Naive thymus-derived CD4-positive, alpha-beta T cell (primary cell): ENCODE data around the gene RNF169. TPM values are rescaled to one million over a fixed set of nuclear protein-coding genes. Genes with fewer than 3 reads are reported as not detected.
"Not testable (repeated sequence)": the region's sequence is repeated elsewhere in the genome, so short reads cannot be mapped to it uniquely, and the experiment has no call there.

Experiments used
- ATAC-seq: fragments of 150-1000 bp; cut with Tn5 transposase; 2 replicates; pipeline ENCODE4 v1.10.0; 2021; ENCODE audit warnings: mild to moderate bottlenecking, moderate library complexity
- CTCF ChIA-PET: fragments of 350-600 bp; sonication (Branson Sonifier 250); formaldehyde crosslinking; loops from one replicate; lab custom pipeline; 2021; ENCODE audit warnings: antibody characterized with exemption; lab: Charles Lee
- POLR2A ChIA-PET: fragments of 350-600 bp; sonication (Branson Sonifier 250); formaldehyde crosslinking; loops from one replicate; lab custom pipeline; 2021; ENCODE audit warnings: antibody characterized with exemption, inconsistent platforms; lab: Charles Lee
- DNase-seq, 9 donors: peaks; one replicate each; pipeline versions ENCODE4 v3.0.0 to v3.0.0-alpha.2; 2020 to 2022; ENCODE audit warnings: mixed read lengths in 1 of 9
- H3K27ac ChIP-seq: one replicate; pipeline ENCODE4 v1.7.0; 2013; ENCODE audit warnings: mild to moderate bottlenecking, low read depth, low read length, moderate library complexity
- H3K27me3 ChIP-seq, 2 donors: one replicate each; pipeline ENCODE4 v1.7.0; 2013; ENCODE audit warnings: low read length in 2 of 2, mild to moderate bottlenecking in 2 of 2, moderate library complexity in 2 of 2; ENCODE audit not compliant: control insufficient read depth in 2 of 2, insufficient read depth in 2 of 2
- H3K36me3 ChIP-seq, 3 experiments: 1 replicate in 2 of 3; 2 replicates in 1 of 3; pipeline ENCODE4 v1.7.0; 2013; ENCODE audit warnings: low read length in 3 of 3, mild to moderate bottlenecking in 3 of 3, moderate library complexity in 1 of 3; ENCODE audit not compliant: insufficient read depth in 3 of 3, control insufficient read depth in 2 of 3
- H3K4me1 ChIP-seq, 2 donors: one replicate each; pipeline ENCODE4 v1.7.0; 2013; ENCODE audit warnings: low read length in 2 of 2, mild to moderate bottlenecking in 2 of 2, moderate library complexity in 1 of 2; ENCODE audit not compliant: control insufficient read depth in 2 of 2, insufficient read depth in 2 of 2
- H3K4me3 ChIP-seq: 2 replicates; pipeline ENCODE4 v1.7.0; 2013; ENCODE audit warnings: mild to moderate bottlenecking, low read length
- H3K9me3 ChIP-seq, 3 experiments: 1 replicate in 2 of 3; 2 replicates in 1 of 3; pipeline ENCODE4 v1.7.0; 2013; ENCODE audit warnings: low read length in 3 of 3; ENCODE audit not compliant: control insufficient read depth in 2 of 3
- H3K27ac Mint-ChIP-seq, 9 donors: one replicate each; pipeline ENCODE4 v1.8.0; 2020 to 2022; ENCODE audit warnings: mixed read lengths in 9 of 9, mild to moderate bottlenecking in 8 of 9, moderate library complexity in 5 of 9, inconsistent platforms in 2 of 9
- H3K27me3 Mint-ChIP-seq, 5 donors: one replicate each; pipeline ENCODE4 v1.8.0; 2021 to 2022; ENCODE audit warnings: mixed read lengths in 5 of 5, mild to moderate bottlenecking in 1 of 5
- H3K36me3 Mint-ChIP-seq, 5 donors: one replicate each; pipeline ENCODE4 v1.8.0; 2020 to 2022; ENCODE audit warnings: mixed read lengths in 5 of 5, mild to moderate bottlenecking in 3 of 5, inconsistent platforms in 1 of 5
- H3K4me1 Mint-ChIP-seq, 7 donors: one replicate each; pipeline ENCODE4 v1.8.0; 2020 to 2022; ENCODE audit warnings: mixed read lengths in 7 of 7, mild to moderate bottlenecking in 3 of 7, inconsistent platforms in 1 of 7
- H3K4me3 Mint-ChIP-seq, 10 donors: one replicate each; pipeline ENCODE4 v1.8.0; 2020 to 2022; ENCODE audit warnings: mild to moderate bottlenecking in 10 of 10, mixed read lengths in 10 of 10, moderate library complexity in 6 of 10, inconsistent platforms in 2 of 10
- H3K9me3 Mint-ChIP-seq, 11 donors: one replicate each; pipeline ENCODE4 v1.8.0; 2020 to 2022; ENCODE audit warnings: mixed read lengths in 11 of 11, mild to moderate bottlenecking in 4 of 11, inconsistent platforms in 1 of 11, moderate library complexity in 1 of 11
- intact Hi-C, 2 donors: fragments of 100-400 bp; cut with micrococcal nuclease; formaldehyde crosslinking; loops; one replicate each; pipeline ENCODE4 v1.15.1; 2023
- polyA plus RNA-seq, 2 donors: library from polyadenylated mRNA; unstranded; fragments of 300-500 nt; fragmentation: Illumina TruSeq; gene quantifications; one replicate each; pipeline ENCODE4 v1.2.3, GENCODE V29; 2021
- total RNA-seq, 6 experiments: library from RNA in 5 of 6; stranded (reverse) in 5 of 6; gene quantifications; 1 replicate in 5 of 6; 2 replicates in 1 of 6; pipeline ENCODE4 v1.2.3 and lab custom pipeline; 2021 to 2026

Gene RNF169
- total and polyA plus RNA-seq, 7 experiments from 2014 or later = 1.1 to 25.5 (median 19.0) TPM

GRCh38 chr11:74820763-74821162 lies 72.1 kb downstream of the RNF169 start:
- peaks cover 0 to 47% (median 6%) of the 10 kb centered on the region in 3 experiments for H3K36me3 ChIP-seq

GRCh38 chr11:74822170-74822569 lies 73.5 kb downstream of the RNF169 start:
- H3K27me3 Mint-ChIP-seq = no peaks in the 10 kb centered on the region
- intact Hi-C loops = no loop called here
- peaks cover 0 to 54% (median 6%) of the 10 kb centered on the region in 3 experiments for H3K36me3 ChIP-seq
- peaks cover 0 to 13% of the 10 kb centered on the region in 2 donors for H3K4me1 ChIP-seq
- peaks cover 46 to 96% (median 83%) of the 10 kb centered on the region in 5 donors for H3K36me3 Mint-ChIP-seq
- DNase-seq (no peak), ATAC-seq (no peak)
- CTCF ChIA-PET = no interaction called here
- no peak overlapping the region for H3K27ac Mint-ChIP-seq
- H3K4me1 Mint-ChIP-seq = peaks cover 20 to 41% (median 27%) of the 10 kb centered on the region in 7 donors
- no peaks in the 10 kb centered on the region for H3K27me3 ChIP-seq
- peaks cover 0 to 23% (median 0%) of the 10 kb centered on the region in 3 experiments for H3K9me3 ChIP-seq
- no peak overlapping the region for H3K4me3 ChIP-seq
- H3K9me3 Mint-ChIP-seq = peaks cover 4 to 37% (median 22%) of the 10 kb centered on the region in 11 donors
- POLR2A ChIA-PET = no interaction called here
- H3K27ac ChIP-seq = no peak overlapping the region
- no peak overlapping the region for H3K4me3 Mint-ChIP-seq

More at GRCh38 chr11:74820763-74821162, 72.1 kb downstream of the RNF169 start:
- Mint-ChIP-seq H3K4me3 (no peak overlapping the region), H3K27me3 (no peaks in the 10 kb centered on the region), H3K27ac (peak overlapping the region in 1 of 9 donors; percentile 43), H3K4me1 (peaks cover 31 to 53% (median 34%) of the 10 kb centered on the region in 7 donors), H3K36me3 (peaks cover 56 to 96% (median 84%) of the 10 kb centered on the region in 5 donors), H3K9me3 (peaks cover 4 to 26% (median 18%) of the 10 kb centered on the region in 11 donors)
- H3K27me3 ChIP-seq = no peaks in the 10 kb centered on the region
- H3K4me1 ChIP-seq = peaks cover 0 to 13% of the 10 kb centered on the region in 2 donors
- ATAC-seq (no peak), DNase-seq (no peak)
- no peak overlapping the region for H3K4me3 ChIP-seq
- no peak overlapping the region for H3K27ac ChIP-seq
- ChIA-PET POLR2A (no interaction called here), CTCF (no interaction called here)
- H3K9me3 ChIP-seq = peaks cover 0 to 10% (median 0%) of the 10 kb centered on the region in 3 experiments
- intact Hi-C loops = no loop called here

DNA sequence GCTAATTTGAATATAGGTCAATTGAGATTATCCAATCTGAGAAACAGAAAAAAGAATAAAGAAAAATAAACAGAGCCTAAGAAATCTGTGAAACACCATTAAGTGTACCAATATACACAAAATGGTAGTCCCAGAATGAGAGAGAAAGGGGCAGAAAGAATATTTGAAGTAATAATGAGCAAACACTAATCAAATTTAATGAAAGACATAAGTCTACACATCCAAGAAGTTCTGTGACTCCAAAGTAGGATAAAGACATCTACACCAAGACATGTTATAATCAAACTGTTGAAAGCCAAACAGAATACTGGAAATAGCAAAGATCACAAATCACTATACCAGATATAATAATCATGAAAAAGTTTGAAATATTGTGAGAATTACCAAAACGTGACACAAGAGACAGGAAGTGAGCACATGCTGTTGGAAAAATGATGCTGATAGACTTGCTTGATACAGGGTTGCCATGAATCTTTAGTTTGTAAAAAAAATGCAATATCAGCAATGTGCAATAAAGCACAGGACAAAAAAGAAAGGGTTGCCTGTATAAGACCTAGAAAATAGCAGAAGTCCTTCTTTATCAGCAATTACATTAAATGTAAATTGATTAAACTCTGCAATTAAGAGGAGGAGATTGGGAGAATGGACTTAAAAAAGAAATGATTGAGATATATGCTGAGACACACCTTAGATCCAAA lies 75.8 kb downstream of the RNF169 start:
- peaks cover 4 to 52% (median 29%) of the 10 kb centered on the region in 11 donors for H3K9me3 Mint-ChIP-seq
- DNase-seq = no peak
- H3K9me3 ChIP-seq = peaks cover 0 to 24% (median 0%) of the 10 kb centered on the region in 3 experiments
- CTCF ChIA-PET = no interaction called here
- H3K36me3 Mint-ChIP-seq = peaks cover 46 to 97% (median 86%) of the 10 kb centered on the region in 5 donors
- intact Hi-C loops = no loop called here
- no peaks in the 10 kb centered on the region for H3K4me1 ChIP-seq
- no peak overlapping the region for H3K27ac Mint-ChIP-seq
- peaks cover 0 to 57% (median 6%) of the 10 kb centered on the region in 3 experiments for H3K36me3 ChIP-seq
- H3K27me3 ChIP-seq = no peaks in the 10 kb centered on the region
- H3K27ac ChIP-seq = no peak overlapping the region
- ATAC-seq = no peak
- no peaks in the 10 kb centered on the region for H3K27me3 Mint-ChIP-seq
- peaks cover under 1 to 20% (median 7%) of the 10 kb centered on the region in 7 donors for H3K4me1 Mint-ChIP-seq
- H3K4me3 Mint-ChIP-seq = no peak overlapping the region
- H3K4me3 ChIP-seq = no peak overlapping the region
- POLR2A ChIA-PET = no interaction called here

GRCh38 chr11:74825596-74825995 lies 76.9 kb downstream of the RNF169 start:
- H3K27me3 ChIP-seq, H3K4me3 ChIP-seq, H3K4me1 Mint-ChIP-seq, H3K4me1 ChIP-seq, POLR2A ChIA-PET, H3K27ac ChIP-seq, H3K27me3 Mint-ChIP-seq, H3K27ac Mint-ChIP-seq, H3K4me3 Mint-ChIP-seq, intact Hi-C loops, ATAC-seq, DNase-seq: not testable (repeated sequence)
- H3K36me3 ChIP-seq = peaks cover 0 to 50% (median 0%) of the 10 kb centered on the region in 3 experiments
- Mint-ChIP-seq H3K9me3 (peaks cover 4 to 55% (median 29%) of the 10 kb centered on the region in 11 donors), H3K36me3 (peaks cover 38 to 97% (median 86%) of the 10 kb centered on the region in 5 donors)
- peaks cover 0 to 24% (median 0%) of the 10 kb centered on the region in 3 experiments for H3K9me3 ChIP-seq
- CTCF ChIA-PET = interaction anchor here (0.6 to 0.8 kb wide), 2 partner anchors 23 to 101 kb away, joined by 4 read pairs; no protein-coding TSS in a partner anchor

DNA sequence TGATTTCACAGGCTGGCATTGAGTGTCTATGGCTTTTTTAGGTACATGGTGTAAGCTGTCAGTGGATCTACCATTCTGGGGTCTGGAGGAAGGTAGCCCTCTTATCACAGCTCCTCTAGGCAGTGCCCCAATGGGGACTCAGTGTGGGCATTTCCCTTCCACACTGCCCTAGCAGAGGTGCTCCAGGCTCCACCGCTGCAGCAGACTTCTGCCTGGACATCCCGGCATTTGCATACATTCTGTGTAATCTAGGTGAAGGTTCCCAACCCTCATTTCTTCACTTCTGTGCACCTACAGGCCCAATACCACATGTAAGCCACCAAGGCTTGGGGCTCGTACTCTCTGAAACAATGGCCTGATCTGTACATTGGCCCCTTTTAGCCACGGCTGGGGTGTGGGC lies 78.3 kb downstream of the RNF169 start:
- H3K4me3 Mint-ChIP-seq = no peak overlapping the region
- H3K27me3 Mint-ChIP-seq = no peaks in the 10 kb centered on the region
- H3K36me3 Mint-ChIP-seq = peaks cover 34 to 96% (median 91%) of the 10 kb centered on the region in 5 donors
- H3K9me3 ChIP-seq = peaks cover 0 to 24% (median 0%) of the 10 kb centered on the region in 3 experiments
- POLR2A ChIA-PET = no interaction called here
- H3K4me1 ChIP-seq = no peaks in the 10 kb centered on the region
- no peak overlapping the region for H3K27ac ChIP-seq
- no peak overlapping the region for H3K4me3 ChIP-seq
- peaks cover 0 to 10% (median 2%) of the 10 kb centered on the region in 7 donors for H3K4me1 Mint-ChIP-seq
- CTCF ChIA-PET = no interaction called here
- peaks cover 0 to 41% (median 0%) of the 10 kb centered on the region in 3 experiments for H3K36me3 ChIP-seq
- no peak overlapping the region for H3K27ac Mint-ChIP-seq
- no peaks in the 10 kb centered on the region for H3K27me3 ChIP-seq
- peaks cover 4 to 57% (median 29%) of the 10 kb centered on the region in 11 donors for H3K9me3 Mint-ChIP-seq
- intact Hi-C loops = no loop called here
- DNase-seq = no peak
- ATAC-seq = no peak

- Mint-ChIP-seq H3K9me3 (no peaks in the 10 kb centered on the region), H3K4me1 (peaks cover 0 to 10% (median 3%) of the 10 kb centered on the region in 7 donors), H3K4me3 (no peak overlapping the region), H3K27me3 (no peaks in the 10 kb centered on the region), H3K36me3 (peaks cover 12 to 63% (median 42%) of the 10 kb centered on the region in 5 donors), H3K27ac (no peak overlapping the region)
- H3K4me1 ChIP-seq = no peaks in the 10 kb centered on the region
- CTCF ChIA-PET = no interaction called here
- intact Hi-C loops = no loop called here
- POLR2A ChIA-PET = no interaction called here
- ATAC-seq = no peak
- no peak overlapping the region for H3K27ac ChIP-seq
- no peak overlapping the region for H3K4me3 ChIP-seq
- H3K9me3 ChIP-seq = no peaks in the 10 kb centered on the region
- no peak for DNase-seq
- H3K36me3 ChIP-seq = peaks cover 0 to 56% (median 12%) of the 10 kb centered on the region in 3 experiments
- no peaks in the 10 kb centered on the region for H3K27me3 ChIP-seq
These were observed 88.5 kb downstream of the RNF169 start for GRCh38 chr11:74837191-74837590.
